Measurements from ENCODE around the gene AGO1.

DNA sequence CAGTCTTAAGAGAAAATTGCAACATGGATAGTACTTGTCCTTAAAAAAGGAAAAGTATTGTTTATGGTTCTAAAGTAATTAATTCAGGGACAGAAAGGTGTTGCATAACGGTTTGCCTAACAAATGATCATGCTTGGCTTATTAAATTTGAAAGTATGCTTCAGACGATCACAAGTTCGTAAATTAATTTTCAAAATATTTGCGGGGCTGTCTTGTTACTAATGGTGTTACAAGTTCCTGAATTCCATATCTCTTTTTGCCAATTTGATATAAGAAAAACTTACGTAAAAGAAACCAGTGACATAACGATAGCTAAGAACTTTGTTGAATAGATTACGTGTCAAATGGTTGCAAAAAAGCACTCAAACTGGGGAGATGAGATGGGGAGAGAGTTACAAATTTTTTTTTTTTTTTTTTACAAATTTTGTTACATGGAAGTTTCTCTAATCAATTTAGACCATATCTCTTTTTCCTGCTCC, 49.2 kb downstream of the AGO1 start:
- TF ChIP-seq CTCF (IDR thresholded peaks at IDR 0.05 in 8 of 11, conservative IDR thresholded peaks at IDR 0.05 in 3 of 11) (no peak), POLR2AphosphoS5 (IDR thresholded peaks at IDR 0.05) (no peak)
